NCI-H1105 (cell line): Measurements from ENCODE around the gene SFMBT2.

Experiments
- DNase-seq: peaks from one replicate; lab custom pipeline; 2025; lab: John Stamatoyannopoulos, UW

SFMBT2 gene

GRCh38 chr10:7425691-7426090 lies 14.9 kb upstream of the SFMBT2 start:
- DNase-seq: no peak

DNA sequence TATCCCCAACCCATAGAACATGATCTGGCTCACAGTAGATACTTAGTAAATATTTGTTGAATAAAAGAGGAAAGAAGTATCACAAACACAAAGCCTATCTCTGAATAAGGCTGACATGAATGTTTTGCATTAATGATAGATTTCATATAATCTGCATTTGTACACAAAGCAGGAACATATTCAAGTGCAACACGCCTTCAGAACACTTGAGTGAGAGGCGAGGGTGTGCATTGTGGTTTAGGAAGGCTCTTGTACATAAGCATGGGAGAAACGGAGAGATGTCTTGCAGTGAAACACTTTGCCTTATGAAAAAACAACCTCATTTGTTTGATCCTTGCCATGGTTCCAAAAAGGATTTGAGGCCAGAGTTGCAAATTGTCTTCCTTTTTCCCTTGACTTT lies 14.1 kb upstream of the SFMBT2 start:
- no peak for DNase-seq

- no peak for DNase-seq
Observed at GRCh38 chr10:7424315-7424714, 13.5 kb upstream of the SFMBT2 start.

DNA sequence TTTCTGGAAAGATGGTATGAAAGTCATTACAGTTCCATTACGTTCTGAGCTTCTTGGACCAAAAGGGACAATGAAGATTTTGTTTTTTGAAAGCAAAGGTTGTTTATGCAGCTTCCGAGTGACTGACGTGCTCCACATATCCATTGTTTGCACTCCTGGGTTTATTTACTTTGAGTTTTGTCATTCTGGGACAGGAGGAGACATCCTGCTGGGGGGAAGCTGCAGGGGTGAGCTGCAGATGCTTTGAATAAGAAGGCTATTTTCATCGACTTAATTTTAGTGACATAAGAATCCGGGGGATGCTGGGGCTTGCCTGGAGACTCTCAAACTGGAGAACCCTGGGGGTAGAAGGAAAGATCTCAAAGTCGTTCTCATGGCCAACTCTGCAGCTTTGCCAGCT lies 12.7 kb upstream of the SFMBT2 start:
- DNase-seq: no peak

DNA sequence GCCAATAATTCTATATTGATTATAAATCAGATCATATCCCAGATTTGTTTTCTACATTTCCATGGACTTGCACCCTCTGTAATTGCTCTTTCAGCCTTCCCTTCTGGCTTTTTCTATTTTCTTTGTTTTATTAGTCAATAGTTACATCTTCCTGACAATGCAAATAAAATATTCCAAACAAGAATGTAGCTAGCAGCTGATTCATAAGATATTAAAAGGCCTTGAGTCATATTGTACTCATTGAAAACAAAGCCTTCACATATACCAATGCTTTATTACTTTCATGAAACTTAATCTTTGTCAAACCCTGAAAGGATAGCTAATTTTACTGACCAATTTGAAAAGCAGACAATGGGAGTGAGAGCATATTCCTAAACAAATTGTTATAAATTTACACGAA lies 10.7 kb upstream of the SFMBT2 start:
- no peak for DNase-seq

DNA sequence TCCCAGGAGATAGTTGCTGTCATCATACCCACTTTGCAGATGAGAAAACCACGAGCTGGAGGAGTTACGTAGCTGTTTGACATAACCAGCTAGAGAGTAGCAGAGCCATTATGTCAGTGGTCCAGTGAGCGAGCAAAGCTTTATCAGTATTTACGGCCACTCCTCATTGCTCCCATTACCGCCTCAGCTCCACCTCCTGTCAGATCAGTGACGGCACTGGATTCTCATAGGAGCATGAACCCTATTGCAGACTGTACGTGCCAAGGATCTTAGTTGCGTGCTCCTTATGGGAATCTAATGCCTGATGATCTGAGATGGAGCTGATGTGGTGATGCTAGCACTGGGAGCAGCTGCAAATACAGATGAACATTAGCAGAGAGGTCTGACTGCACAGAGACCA lies 9.2 kb upstream of the SFMBT2 start:
- DNase-seq: no peak

DNA sequence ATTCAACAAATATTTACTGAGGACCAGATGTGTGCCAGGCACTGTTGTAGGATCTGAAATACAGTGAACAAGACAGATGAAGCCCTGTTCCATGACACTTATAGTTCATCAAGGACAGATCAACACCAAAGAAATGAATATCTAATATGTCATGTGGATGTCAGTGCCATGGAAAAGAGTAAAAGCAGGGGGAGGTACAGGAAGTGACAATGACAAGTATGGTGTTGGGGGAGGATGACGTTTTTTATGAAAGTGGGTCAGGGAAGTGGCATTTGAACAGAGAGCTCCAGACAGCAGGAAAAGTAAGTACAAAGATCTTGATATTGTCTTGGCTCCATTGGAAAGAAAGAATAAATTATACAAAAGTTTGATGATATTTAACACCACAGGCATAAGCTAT lies 7.0 kb upstream of the SFMBT2 start:
- no peak for DNase-seq

GRCh38 chr10:7417103-7417623 lies 6.3 kb upstream of the SFMBT2 start:
- no peak for DNase-seq

- DNase-seq: no peak
Observed at GRCh38 chr10:7414766-7415165, 3.9 kb upstream of the SFMBT2 start.

DNA sequence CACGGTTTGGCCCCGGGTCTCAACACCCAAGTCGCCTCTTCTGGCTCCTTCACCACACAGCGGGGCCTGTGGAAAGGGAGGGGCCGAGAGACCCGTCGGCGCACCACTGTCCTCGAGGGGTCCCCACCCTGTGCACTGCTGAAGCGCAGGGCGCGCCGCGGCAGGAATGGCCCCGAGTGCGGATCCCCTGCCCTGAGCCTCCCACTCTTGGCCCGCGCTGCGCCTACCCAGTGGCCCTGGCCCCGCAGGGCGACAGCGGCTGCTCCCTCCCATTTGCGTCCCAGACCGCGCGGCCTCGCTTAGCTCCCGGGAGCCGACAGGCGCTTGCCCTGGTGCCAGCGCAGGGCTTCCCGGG lies 2.1 kb upstream of the SFMBT2 start:
- DNase-seq: no peak

DNA sequence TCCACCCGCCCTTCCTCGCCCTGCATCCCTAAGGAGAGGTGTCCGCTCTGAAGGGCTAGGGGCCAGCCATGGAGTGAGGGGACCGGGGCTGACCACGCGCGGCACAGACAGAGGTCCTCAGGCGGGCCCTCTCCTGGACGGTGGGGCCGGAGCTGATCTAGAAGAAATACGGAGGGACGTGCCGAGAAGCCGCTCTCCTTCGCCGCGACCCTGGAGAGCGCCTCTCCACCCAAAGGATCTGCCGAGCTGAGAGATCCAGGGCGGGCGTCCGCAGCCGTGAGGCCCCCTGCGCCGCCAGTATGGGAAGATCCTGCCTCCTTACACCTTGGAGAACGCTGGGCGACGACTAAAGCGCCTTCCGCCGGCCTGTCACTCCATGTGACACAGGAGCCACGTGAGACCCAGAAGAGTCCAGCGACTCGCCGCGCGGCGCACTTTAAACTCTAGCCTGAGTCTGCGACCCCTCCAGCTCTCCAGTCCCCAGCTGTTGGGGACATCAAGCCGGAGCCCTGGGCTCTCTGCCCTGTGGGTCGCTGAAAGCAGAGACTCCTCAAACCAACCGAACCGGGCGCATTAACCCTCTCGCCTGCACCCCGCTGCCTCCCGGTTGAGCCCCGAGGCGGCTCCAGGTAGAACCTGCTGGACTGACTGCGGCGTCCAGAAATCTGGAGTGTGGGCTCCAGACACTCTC lies 1.5 kb upstream of the SFMBT2 start:
- no peak for DNase-seq

GRCh38 chr10:7411671-7412128 lies 866 bp upstream of the SFMBT2 start:
- DNase-seq: no peak

GRCh38 chr10:7410301-7410861 lies 453 bp downstream of the SFMBT2 start:
- no peak for DNase-seq

- no peak for DNase-seq
Observed at GRCh38 chr10:7409732-7410168, 1.1 kb downstream of the SFMBT2 start.

GRCh38 chr10:7409045-7409731 lies 1.6 kb downstream of the SFMBT2 start:
- no peak for DNase-seq

GRCh38 chr10:7408291-7409044 lies 2.4 kb downstream of the SFMBT2 start:
- no peak for DNase-seq

- no peak for DNase-seq
Observed at GRCh38 chr10:7407368-7408290, 3.2 kb downstream of the SFMBT2 start.

DNA sequence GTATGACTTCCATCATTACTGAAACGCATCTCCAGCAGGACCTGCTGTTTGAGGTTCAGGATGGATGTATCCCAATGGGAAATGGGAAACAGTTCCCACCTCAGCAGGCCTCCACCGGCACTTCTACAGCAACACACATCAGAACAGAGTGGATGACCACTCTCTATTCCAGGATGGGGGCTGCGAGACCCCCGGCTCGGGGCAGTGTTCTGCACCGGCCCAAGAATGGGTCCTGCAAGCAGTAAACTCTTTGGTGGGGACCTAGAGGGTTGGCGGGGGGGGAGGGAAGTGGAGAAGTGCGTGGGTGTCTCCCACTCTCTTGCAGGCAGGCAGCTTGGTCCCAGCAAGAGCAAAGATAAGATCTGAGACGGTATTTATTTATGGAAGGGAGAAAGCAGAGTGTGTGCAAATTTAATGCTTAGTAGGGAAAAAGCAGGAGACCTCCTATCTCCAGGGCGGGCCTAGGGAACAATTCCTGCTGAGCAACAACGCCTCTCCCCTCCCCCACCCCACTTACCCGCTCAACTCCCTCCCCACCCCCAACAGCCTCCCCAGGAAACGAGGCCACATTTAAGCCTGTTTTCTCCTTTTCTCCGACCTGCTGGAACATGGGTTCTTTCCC lies 4.0 kb downstream of the SFMBT2 start:
- no peak for DNase-seq

DNA sequence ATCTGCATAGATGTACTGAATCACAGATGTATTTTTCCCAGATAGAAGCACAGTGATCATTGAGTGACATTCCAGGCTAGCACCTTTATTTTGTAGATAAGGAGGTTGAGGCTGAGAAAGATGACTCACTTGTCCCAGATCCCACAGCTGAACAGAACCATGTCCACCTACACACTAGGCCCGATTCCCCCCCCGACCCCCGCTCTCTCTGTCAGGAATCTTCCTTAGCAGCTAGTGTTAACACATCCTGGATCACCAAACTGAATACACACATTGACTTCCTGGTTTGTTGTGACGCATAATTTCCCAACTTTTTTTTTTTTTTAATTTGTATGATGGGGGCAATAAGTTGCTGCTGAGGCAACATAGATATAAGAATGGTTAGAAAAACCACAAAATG lies 5.2 kb downstream of the SFMBT2 start:
- no peak for DNase-seq

- DNase-seq: no peak
Observed at GRCh38 chr10:7403620-7404019, 7.2 kb downstream of the SFMBT2 start.

- DNase-seq: no peak
Observed at GRCh38 chr10:7401782-7402181, 9.1 kb downstream of the SFMBT2 start.
